Common myeloid progenitor, CD34-positive (primary cell): ENCODE results near the gene STAT5A.

Source experiments
- CTCF ChIA-PET: fragments of 350-600 bp; sonication (Branson Sonifier 250); formaldehyde crosslinking; loops from one replicate; lab custom pipeline; 2021; ENCODE audit warnings: antibody characterized with exemption; lab: Charles Lee
- POLR2A ChIA-PET: fragments of 350-600 bp; sonication (Branson Sonifier 250); formaldehyde crosslinking; loops from one replicate; lab custom pipeline; 2021; ENCODE audit warnings: antibody characterized with exemption; lab: Charles Lee
- DNase-seq, 3 donors: peaks; one replicate each; pipeline versions ENCODE4 v3.0.0 to v3.0.0-alpha.2; 2013
- H3K27ac ChIP-seq, 2 experiments: 1 replicate in 1 of 2; 2 replicates in 1 of 2; pipeline ENCODE4 v1.7.0; 2013; ENCODE audit warnings: inconsistent platforms in 2 of 2, low read length in 2 of 2, mild to moderate bottlenecking in 2 of 2, low read depth in 1 of 2, moderate library complexity in 1 of 2; ENCODE audit not compliant: severe bottlenecking in 2 of 2, insufficient read depth in 1 of 2, poor library complexity in 1 of 2
- H3K27me3 ChIP-seq, 5 experiments: replicated peaks in 2 of 5; 1 replicate in 3 of 5; 2 replicates in 2 of 5; pipeline versions ENCODE4 v1.6.1 to v1.7.0; 2013; ENCODE audit warnings: low read length in 4 of 5, mild to moderate bottlenecking in 2 of 5, moderate library complexity in 2 of 5, inconsistent platforms in 1 of 5; ENCODE audit not compliant: insufficient read depth in 5 of 5, control insufficient read depth in 4 of 5
- H3K36me3 ChIP-seq, 4 experiments: 1 replicate in 2 of 4; 2 replicates in 2 of 4; pipeline versions ENCODE4 v1.6.1 to v1.7.0; 2013; ENCODE audit warnings: low read length in 3 of 4, control low read depth in 1 of 4, mild to moderate bottlenecking in 1 of 4; ENCODE audit not compliant: control insufficient read depth in 4 of 4, insufficient read depth in 4 of 4
- H3K4me1 ChIP-seq, 4 experiments: 1 replicate in 3 of 4; 2 replicates in 1 of 4; pipeline versions ENCODE4 v1.6.1 to v1.7.1; 2013; ENCODE audit warnings: low read length in 3 of 4, mild to moderate bottlenecking in 3 of 4, control low read depth in 1 of 4, inconsistent platforms in 1 of 4, moderate library complexity in 1 of 4; ENCODE audit not compliant: control insufficient read depth in 4 of 4, insufficient read depth in 4 of 4; ENCODE audit errors: control extremely low read depth in 1 of 4
- H3K4me3 ChIP-seq, 7 experiments: 1 replicate in 4 of 7; 2 replicates in 3 of 7; pipeline versions ENCODE4 v1.5.1 to v1.7.0; 2013; ENCODE audit warnings: mild to moderate bottlenecking in 7 of 7, low read length in 6 of 7, moderate library complexity in 6 of 7, inconsistent platforms in 2 of 7, low read depth in 2 of 7, control low read depth in 1 of 7; ENCODE audit not compliant: insufficient read depth in 4 of 7, control insufficient read depth in 1 of 7; ENCODE audit errors: extremely low read depth in 1 of 7
- H3K9me3 ChIP-seq, 5 experiments: 1 replicate in 4 of 5; 2 replicates in 1 of 5; pipeline versions ENCODE4 v1.6.1 to v1.7.1; 2013; ENCODE audit warnings: low read length in 4 of 5, mild to moderate bottlenecking in 2 of 5, inconsistent platforms in 1 of 5, low read depth in 1 of 5, moderate library complexity in 1 of 5; ENCODE audit not compliant: control insufficient read depth in 4 of 5, insufficient read depth in 2 of 5; ENCODE audit errors: control extremely low read depth in 1 of 5
- WGBS: methylation state at CpG from one replicate; pipeline ENCODE4 v1.1.5; 2013; ENCODE audit not compliant: insufficient coverage; 5-methylcytosine and 5-hydroxymethylcytosine counted together

The STAT5A gene

DNA sequence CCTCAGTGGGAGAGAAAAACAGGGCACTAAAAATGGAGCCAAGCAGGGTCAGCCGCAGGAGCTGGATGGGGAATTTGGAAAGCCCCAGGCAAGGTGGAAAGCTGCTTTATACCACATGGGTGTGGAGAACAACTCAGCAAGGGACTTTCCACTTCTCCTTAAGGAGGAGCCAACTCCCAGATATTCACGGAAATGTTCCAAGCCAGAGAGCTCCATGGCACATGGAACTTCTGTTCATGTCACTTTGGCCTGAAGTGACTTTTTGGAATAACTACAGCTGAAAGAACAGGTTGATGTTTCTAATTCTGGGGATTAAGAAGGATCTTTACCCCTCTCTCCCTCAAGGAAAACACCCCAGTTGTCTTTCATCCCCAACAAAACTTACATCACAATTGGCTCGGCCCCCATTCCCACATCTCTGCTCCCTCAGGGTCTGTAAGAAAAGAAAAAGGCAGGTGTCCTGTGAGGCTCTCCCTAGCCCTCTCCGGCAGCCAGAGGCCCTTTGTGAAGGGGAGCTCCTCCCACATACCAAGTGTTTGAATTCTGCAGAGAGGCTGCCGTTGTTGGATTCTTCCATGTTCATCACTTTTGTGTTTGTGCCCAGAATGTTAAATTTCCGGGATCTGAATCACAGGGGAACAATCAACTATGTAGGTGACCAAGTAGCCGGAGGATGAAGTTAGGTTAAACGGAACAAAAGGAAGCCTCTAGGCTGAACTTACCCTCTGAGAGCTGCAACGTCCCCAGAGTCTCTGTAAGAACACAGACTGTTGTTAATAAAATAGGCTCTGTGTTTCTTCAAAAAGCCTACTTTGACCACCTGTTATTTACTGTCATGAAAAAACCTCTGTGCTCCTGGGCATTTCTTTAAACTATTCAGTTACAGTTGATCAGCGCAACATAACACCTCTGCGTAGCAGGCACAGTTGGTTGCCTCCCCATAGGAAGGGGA is 41.0 kb downstream of the STAT5A start:
- peaks cover 27 to 80% (median 51%) of the 10 kb centered on the region in 4 experiments for H3K36me3 ChIP-seq

DNA sequence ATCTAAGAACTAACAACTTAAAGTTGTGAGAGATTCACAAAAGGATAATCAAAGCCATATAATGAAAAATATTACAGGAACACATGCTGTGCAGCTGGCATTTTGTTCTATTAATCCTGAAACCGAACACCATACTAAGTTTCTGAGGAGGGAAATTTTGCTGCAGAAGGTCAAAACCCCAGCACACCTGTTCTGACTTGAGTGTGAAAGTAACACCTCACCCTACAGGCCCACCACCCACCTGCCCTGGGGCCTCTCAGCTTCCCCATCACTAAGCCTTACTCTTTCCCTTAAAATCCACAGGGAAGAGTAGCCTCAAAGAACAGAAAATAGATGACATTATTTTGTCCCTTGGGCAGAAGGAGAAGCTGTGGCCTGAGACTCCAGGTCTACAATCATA is 44.8 kb downstream of the STAT5A start:
- ChIA-PET POLR2A (interaction anchor here (0.6 kb wide), 1 partner anchor 76 kb away, joined by 6 read pairs; no protein-coding TSS in a partner anchor), CTCF (interaction anchor here (1.0 to 3.2 kb wide), 5 partner anchors 9 to 70 kb away, joined by 3 to 28 read pairs (median 4); no protein-coding TSS in a partner anchor)
- Histone ChIP-seq H3K4me3 (no peak overlapping the region), H3K4me1 (no peaks in the 10 kb centered on the region), H3K36me3 (peaks cover 35 to 81% (median 54%) of the 10 kb centered on the region in 4 experiments), H3K9me3 (no peaks in the 10 kb centered on the region), H3K27me3 (no peaks in the 10 kb centered on the region), H3K27ac (no peak overlapping the region)
- DNase-seq = no peak
- WGBS = 100% methylated on average over 1 of the region's 1 CpG

More for the DNA sequence above, 41.0 kb downstream of the STAT5A start:
- no peak overlapping the region for H3K4me3 ChIP-seq
- no peak for DNase-seq
- H3K27me3 ChIP-seq = no peaks in the 10 kb centered on the region
- H3K4me1 ChIP-seq = no peaks in the 10 kb centered on the region
- no peaks in the 10 kb centered on the region for H3K9me3 ChIP-seq
- ChIA-PET POLR2A (no interaction called here), CTCF (interaction anchor here (0.6 to 1.1 kb wide), 4 partner anchors 13 to 978 kb away, joined by 3 to 4 read pairs (median 3); no protein-coding TSS in a partner anchor)
- whole genome bisulfite sequencing = 96% methylated on average over 8 of the region's 11 CpGs
- no peak overlapping the region for H3K27ac ChIP-seq

DNA sequence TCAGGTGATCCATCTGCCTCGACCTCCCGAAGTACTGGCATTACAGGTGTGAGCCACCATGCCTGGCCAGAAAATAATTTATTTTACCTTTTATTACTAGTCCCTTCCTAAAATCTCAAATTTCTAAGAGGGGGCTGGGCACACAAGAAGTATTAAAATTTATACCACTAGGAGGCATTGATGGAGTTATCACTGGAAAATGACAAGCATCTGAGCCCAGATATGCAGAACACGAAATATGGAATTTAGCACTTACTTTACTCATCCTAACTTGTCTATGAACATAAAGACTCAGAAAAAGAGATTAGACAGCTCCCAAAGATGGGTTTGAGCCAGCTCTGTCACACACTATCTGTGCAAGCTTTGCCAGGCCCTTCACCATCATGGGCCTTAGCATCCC is 46.4 kb downstream of the STAT5A start:
- no peak overlapping the region for H3K27ac ChIP-seq
- peaks cover 28 to 81% (median 51%) of the 10 kb centered on the region in 4 experiments for H3K36me3 ChIP-seq
- peaks cover 0 to 6% (median 3%) of the 10 kb centered on the region in 4 experiments for H3K4me1 ChIP-seq
- H3K9me3 ChIP-seq = no peaks in the 10 kb centered on the region
- CTCF ChIA-PET = interaction anchor here (0.7 to 3.2 kb wide), 8 partner anchors 14 to 196 kb away, joined by 3 to 28 read pairs (median 4); no protein-coding TSS in a partner anchor
- H3K4me3 ChIP-seq = no peak overlapping the region
- POLR2A ChIA-PET = interaction anchor here (1.3 kb wide), 1 partner anchor 54 kb away, joined by 3 read pairs; no protein-coding TSS in a partner anchor
- DNase-seq = no peak
- WGBS = 86% methylated on average over 1 of the region's 3 CpGs
- H3K27me3 ChIP-seq = no peaks in the 10 kb centered on the region

DNA sequence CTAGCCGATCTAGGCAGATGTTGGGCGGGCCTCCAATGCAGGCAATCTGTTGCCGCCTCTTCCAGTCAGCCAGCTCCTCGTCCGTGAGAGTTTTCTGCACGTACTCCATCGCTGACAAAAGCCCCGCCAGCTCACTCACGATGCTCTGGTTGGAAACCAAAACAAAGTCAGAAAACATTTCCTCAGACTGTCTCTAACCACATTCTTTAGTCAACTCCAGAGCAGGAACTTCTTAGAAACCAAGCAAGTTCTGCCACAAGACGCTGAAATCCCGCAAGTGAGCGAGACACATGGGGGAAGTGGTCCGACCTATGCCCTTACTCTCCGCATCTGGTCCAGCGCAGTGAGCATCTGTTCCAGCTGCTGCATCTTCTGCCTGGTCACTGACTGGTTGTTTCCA is 49.1 kb downstream of the STAT5A start:
- WGBS = 88% methylated on average over 8 of the region's 15 CpGs
- CTCF ChIA-PET = no interaction called here
- Histone ChIP-seq H3K9me3 (no peaks in the 10 kb centered on the region), H3K4me3 (no peak overlapping the region), H3K27me3 (no peaks in the 10 kb centered on the region), H3K36me3 (peaks cover 24 to 85% (median 58%) of the 10 kb centered on the region in 4 experiments), H3K27ac (no peak overlapping the region), H3K4me1 (peaks cover 0 to 8% (median 3%) of the 10 kb centered on the region in 4 experiments)
- DNase-seq = peak in 2 of 3 donors; percentile 63 to 68
- POLR2A ChIA-PET = no interaction called here

DNA sequence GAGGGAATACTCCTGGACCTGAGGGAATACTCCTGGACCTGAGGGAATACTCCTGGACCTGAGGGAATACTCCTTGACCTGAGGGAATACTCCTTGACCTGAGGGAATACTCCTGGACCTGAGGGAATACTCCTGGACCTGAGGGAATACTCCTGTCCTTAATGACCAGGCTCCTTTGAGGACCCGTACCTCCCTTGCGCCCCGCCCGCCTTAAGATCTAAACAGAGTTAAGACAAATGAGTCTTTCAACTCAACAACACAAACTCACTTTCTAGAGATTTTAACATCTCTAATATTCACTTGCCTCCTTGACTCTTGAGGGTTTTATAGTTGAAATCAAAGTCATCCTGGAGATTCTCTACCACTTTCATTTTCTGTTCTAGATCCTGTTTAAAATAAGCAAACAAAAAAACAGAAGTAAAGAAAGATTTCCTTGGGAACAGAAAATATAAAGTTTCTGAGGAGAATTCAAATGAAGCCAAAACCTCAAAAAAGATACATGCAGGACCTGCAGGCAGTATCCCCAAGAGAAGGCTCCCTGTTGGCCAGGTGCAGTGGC is 50.2 kb downstream of the STAT5A start:
- H3K36me3 ChIP-seq = peaks cover 19 to 83% (median 50%) of the 10 kb centered on the region in 4 experiments
- H3K27me3 ChIP-seq = no peaks in the 10 kb centered on the region
- CTCF ChIA-PET = no interaction called here
- H3K27ac ChIP-seq = peak overlapping the region in 1 of 2 experiments; percentile 34
- DNase-seq = no peak
- WGBS = no CpG with 5 or more reads among the region's 4 CpGs
- no peaks in the 10 kb centered on the region for H3K9me3 ChIP-seq
- H3K4me3 ChIP-seq = no peak overlapping the region
- H3K4me1 ChIP-seq = peaks cover 0 to 10% (median 3%) of the 10 kb centered on the region in 4 experiments
- POLR2A ChIA-PET = no interaction called here

DNA sequence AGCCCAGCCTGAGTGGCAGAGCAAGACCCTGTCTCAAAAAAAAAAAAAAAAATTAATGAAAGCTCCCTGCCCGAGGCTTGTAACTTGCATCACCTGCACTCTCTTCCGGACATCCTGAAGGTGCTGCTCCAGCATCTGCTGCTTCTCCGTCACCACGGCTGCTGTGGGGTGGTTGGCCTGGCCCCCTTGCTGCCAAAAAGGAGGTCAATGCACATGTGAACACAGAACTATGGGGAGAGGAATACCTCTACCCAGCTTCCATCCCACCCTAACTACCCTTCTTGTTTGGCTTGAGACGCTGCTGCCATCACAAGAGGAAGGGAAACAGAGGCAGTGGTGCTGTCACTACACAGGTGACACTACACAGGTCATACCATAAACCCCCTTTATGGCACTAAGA is 50.9 kb downstream of the STAT5A start:
- 100% methylated on average over 4 of the region's 5 CpGs for WGBS
- Histone ChIP-seq H3K36me3 (peaks cover 19 to 83% (median 48%) of the 10 kb centered on the region in 4 experiments), H3K27ac (no peak overlapping the region), H3K27me3 (no peaks in the 10 kb centered on the region), H3K4me1 (peaks cover 0 to 10% (median 3%) of the 10 kb centered on the region in 4 experiments), H3K9me3 (no peaks in the 10 kb centered on the region), H3K4me3 (no peak overlapping the region)
- ChIA-PET CTCF (interaction anchor here (2.8 kb wide), 1 partner anchor 60 kb away, joined by 9 read pairs; no protein-coding TSS in a partner anchor), POLR2A (no interaction called here)
- no peak for DNase-seq
